Hepatocyte (in vitro differentiated cells): ENCODE data around the gene C1orf52.

ENCODE experiments used
- EZH2 ChIP-seq: fragments of 200-600 bp; sonication (generic); IDR thresholded peaks from 2 replicates; pipeline ENCODE4 v1.6.1; 2016; ENCODE audit warnings: antibody characterized with exemption, mild to moderate bottlenecking, borderline replicate concordance
- EZH2phosphoT487 ChIP-seq: fragments of 200-600 bp; sonication (generic); IDR thresholded peaks from one replicate; pipeline ENCODE4 v1.6.1; 2018; ENCODE audit warnings: antibody characterized with exemption, mild to moderate bottlenecking, low read depth, moderate library complexity; ENCODE audit not compliant: unreplicated experiment, severe bottlenecking
- TF ChIP-seq, protein P1 (sequence below): fragments of 200-600 bp; sonication (generic); IDR thresholded peaks from 2 replicates; pipeline ENCODE4 v1.5.1; 2016; ENCODE audit warnings: antibody characterized with exemption, mild to moderate bottlenecking; ENCODE audit not compliant: poor library complexity

DNA sequence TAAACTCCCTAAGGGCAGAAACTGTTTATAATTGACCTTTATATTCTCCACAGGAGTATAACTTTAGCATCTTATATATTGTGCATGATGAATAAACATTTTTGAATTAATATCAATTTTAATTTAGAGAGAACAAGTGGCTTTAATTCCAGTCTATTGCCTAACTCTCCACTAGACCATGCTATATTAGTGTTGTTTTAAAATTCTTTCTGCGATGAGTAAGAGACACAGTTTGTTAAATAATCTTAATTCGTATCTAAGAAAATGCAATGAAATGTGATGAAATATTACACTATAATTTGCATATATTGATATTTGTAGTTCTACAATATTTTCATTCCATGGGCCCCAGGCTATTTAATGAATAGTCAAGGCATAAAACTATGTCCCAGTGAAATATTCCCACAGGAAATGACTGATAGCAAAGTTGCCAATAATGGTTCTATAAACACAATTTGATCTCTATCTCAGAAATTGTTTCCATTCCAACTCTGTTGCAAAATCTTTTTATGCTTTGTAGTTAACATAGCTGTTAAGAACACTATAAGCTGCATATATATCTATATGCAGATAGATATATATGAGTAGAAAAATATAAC is 55.8 kb downstream of the C1orf52 start:
- TF ChIP-seq, protein P1, sequence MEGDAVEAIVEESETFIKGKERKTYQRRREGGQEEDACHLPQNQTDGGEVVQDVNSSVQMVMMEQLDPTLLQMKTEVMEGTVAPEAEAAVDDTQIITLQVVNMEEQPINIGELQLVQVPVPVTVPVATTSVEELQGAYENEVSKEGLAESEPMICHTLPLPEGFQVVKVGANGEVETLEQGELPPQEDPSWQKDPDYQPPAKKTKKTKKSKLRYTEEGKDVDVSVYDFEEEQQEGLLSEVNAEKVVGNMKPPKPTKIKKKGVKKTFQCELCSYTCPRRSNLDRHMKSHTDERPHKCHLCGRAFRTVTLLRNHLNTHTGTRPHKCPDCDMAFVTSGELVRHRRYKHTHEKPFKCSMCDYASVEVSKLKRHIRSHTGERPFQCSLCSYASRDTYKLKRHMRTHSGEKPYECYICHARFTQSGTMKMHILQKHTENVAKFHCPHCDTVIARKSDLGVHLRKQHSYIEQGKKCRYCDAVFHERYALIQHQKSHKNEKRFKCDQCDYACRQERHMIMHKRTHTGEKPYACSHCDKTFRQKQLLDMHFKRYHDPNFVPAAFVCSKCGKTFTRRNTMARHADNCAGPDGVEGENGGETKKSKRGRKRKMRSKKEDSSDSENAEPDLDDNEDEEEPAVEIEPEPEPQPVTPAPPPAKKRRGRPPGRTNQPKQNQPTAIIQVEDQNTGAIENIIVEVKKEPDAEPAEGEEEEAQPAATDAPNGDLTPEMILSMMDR: no peak
- TF ChIP-seq EZH2phosphoT487 (no peak), EZH2 (no peak)
